GM18861 (cell line): ENCODE measurements around the gene PAK6.

Source experiments
- ATAC-seq: cut with Tn5 transposase; IDR thresholded peaks from one replicate; pipeline ENCODE4 v1.9.1; 2021; ENCODE audit not compliant: unreplicated experiment

Gene PAK6

DNA sequence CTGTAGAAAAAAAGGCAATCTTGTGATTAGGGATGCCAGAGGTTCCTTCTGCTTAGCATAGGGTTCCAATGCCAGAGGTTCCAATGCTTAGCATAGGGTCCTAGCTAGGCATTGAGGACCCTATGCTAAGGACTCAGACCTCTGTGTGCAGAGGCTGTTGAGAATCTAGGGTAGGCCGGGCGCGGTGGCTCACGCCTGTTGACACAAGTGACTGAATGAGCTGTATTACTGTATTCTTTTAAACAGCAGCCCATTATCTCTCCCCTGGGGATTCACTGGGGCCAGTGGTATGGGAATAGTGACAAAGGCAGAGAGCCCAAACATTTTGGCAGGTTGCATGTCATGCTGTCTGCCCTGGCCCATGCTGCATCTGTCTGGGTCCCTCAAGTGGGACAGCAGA lies 16.2 kb downstream of the PAK6 start:
- ATAC-seq = no peak

DNA sequence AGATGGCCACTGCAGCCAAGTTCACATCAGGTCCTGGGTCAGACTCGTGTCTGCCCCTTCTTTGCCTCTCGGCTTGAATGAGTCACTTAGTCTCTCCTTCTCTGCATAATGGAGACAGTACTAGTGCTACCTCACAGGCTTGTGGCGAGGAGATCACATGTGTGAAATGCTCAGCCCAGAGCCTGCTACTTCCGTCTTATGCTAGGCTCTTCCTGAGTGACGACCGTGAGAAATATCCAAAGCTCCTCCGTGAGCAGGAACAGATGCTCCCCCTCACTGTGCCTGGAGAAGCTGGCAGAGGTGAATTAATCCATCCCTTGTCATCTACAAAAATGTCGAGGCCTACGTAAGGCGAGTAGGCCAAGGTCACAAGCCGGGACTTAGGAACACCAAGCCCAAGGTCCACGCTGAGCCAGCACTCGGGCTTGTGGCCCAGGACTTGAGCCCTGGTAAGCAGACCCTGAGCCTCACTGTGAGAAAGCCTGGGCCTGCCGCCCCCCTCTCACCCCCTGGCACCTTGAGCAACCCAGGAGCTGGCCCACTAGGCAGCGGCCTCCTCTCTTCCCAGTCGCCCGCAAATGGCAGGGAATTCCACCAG lies 17.9 kb downstream of the PAK6 start:
- ATAC-seq = no peak

DNA sequence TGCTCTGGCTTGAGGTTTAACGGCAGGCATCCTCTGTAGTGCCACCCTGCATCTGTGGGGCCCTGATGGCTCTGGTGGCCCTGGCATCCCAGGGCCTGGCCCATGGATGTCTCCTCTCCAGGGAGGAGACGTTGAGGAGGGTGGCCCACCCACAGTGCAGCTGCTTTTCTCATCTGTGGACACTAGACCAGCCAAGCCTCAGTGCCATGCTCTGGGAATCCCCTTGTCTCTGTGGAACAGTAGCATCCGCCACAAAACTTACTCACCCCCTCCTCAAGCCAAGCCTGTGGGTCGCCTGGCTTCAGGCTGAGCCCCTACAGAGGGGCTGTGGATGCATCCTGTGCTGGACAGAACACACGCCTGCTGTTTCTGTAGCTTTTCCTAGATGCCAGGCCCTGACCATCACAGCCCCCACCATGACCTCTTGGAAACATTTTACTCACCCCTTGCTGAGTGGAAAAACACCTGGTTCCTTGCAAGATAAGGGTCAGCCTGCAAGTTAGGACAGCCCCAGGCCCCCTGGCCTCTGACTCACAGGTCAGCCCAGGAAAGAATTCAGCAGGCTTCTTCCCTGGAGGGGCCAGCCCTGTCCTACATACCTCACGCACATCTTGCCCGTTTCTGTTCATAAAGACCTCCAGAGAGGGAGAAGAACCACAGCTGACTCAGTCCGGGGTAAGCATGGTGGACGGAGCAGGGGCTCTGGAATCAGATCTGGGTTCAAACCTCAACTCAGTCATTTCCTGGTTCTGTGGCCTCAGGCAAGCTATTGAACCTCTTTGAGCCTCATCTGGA lies 19.0 kb downstream of the PAK6 start:
- ATAC-seq = no peak

DNA sequence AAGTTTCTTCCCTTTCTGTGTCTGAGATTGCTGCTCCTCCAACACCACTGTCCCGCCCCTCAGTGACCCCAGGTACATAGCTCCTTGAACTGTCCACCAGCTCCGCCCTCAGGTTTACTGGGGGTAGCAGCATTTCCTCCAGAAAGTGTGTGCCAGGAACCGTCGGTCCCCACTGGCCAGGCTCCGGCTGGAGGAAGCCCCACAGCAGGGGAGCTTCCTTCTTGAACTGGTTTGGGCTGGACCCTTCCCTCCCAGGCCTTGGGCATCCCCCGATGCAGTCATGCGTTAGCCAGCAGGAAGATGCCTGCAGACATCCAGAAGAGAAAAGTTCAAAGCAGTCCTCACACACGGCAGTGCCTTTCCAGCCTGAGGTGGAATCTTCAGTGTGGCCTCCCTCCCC lies 19.7 kb downstream of the PAK6 start:
- no peak for ATAC-seq

DNA sequence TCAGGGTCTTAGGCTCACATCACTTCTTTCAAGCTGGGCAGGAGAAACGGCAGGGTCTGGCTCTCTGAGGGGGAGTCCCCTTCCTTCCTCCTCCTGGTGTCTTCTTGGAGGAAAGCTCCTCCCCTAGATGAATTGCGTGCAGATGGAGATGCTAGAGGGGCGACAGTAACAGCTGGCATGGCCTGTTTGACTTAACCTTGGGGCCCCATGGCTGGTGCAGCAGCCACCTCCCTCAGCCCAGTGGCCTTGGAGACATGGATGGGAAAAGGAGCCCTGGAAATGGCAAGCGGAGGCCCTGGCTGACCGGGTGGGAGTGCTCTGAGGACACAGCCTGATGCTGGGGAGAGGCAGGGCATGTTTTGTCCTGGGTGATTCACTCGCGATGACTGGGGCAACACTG lies 20.2 kb downstream of the PAK6 start:
- ATAC-seq = no peak

DNA sequence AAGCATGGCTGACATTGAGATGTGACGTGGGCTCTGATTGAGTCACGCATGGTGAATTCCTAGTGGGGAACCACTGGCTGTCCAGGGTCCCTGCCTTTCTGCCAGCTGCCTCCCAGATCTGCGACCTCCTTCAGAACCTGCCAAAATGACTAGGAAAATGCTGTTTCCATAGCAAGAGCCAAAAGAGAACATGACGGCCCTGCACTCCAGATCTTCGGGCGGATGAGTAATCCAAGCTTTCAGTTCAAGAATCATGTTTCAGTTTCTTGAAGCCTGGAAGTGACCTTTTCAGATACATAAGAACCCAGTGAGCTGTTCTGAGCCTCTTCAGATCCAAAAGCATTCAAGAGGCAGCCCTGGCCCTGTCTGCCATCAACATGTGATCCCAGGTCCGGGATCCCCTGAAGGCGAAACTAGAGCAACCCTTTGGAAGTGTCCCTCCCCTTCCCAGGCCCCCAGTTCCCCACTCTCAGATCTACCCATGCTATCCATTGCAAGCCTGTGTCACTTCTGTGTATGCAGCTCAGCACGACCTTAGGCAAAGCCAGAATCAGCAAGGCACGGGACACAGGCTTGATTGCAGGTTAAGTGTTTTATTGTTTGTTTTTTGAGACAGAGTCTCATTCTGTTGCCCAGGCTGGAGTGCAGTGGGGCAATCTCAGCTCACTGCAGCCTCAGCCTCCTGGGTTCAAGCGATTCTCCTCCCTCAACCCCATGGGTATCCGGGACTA lies 24.3 kb downstream of the PAK6 start:
- no peak for ATAC-seq

DNA sequence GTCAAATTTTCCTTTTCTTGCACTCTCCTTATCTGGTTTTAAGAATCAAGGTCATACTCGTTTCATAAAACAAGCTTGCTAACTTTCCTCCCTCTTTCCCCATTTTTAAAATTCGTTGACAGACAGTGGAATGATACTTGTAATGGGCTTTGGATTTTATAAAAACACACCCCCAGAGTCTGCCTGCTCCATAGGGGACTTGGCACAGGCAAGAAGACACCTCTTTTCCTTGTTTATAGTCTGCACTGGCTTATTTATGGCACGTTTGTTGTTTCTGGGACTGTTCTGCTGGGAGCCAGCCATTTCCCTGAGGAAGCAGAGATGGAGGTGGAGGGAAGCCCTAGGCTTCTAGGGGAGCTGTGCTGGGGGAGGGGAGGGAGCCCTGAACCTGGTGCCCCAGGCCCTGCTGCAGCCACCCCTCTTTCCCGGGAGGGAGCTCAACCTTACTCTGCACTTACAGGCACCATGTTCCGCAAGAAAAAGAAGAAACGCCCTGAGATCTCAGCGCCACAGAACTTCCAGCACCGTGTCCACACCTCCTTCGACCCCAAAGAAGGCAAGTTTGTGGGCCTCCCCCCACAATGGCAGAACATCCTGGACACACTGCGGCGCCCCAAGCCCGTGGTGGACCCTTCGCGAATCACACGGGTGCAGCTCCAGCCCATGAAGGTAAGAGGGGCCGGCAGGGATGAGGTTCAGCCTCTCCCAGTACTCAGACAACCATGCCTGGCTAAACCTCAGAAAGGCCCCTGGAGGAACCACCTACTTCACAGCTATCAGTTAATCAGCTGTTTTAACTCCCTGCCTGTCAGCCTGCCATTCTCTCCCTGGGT lies 25.7 kb downstream of the PAK6 start:
- no peak for ATAC-seq

DNA sequence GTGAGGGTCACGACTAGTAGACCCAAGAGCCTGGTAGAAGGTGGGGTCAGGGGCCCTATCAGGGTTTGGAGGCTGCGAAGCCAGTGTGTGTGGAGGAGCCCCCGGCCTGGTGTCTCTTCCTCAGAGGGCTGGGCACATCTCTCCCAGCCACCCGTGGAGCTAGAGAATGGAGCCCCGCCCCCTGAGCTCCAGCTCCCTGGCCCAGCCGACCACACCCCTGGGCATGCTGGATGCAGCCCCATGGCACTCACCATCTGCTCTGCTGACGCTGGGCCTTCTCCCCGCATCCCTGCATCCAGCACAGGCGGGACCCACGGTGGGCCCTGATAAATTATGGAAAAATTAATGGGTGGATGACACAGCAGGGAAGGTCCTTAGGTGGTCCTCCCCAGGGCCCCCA lies 26.5 kb downstream of the PAK6 start:
- ATAC-seq = no peak

DNA sequence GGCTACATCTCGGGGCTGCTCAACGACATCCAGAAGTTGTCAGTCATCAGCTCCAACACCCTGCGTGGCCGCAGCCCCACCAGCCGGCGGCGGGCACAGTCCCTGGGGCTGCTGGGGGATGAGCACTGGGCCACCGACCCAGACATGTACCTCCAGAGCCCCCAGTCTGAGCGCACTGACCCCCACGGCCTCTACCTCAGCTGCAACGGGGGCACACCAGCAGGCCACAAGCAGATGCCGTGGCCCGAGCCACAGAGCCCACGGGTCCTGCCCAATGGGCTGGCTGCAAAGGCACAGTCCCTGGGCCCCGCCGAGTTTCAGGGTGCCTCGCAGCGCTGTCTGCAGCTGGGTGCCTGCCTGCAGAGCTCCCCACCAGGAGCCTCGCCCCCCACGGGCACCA lies 27.0 kb downstream of the PAK6 start:
- no peak for ATAC-seq

DNA sequence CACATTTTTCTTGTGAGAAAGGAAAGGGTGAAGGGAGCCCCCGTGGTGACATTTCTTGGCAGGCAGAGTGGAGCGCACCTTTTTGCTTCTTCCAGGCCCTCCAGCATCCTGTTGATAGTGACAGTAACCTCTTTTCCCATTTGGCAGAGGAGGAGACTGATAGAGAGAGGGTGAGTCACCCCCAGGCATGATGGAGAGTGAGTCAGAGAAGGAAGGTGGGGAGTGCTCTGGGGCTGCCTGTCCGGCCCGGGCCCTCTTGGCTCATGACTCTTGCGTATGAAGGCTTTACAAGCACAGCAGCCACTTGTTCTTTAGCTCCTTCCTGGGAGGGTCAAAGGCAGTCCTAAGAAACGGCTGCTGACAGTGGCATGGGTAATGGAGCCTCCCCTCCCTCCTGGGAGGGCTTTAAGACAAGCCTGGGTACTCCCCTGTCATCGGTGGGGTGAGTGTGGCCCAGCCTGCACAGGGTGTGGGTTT lies 28.0 kb downstream of the PAK6 start:
- ATAC-seq = no peak

DNA sequence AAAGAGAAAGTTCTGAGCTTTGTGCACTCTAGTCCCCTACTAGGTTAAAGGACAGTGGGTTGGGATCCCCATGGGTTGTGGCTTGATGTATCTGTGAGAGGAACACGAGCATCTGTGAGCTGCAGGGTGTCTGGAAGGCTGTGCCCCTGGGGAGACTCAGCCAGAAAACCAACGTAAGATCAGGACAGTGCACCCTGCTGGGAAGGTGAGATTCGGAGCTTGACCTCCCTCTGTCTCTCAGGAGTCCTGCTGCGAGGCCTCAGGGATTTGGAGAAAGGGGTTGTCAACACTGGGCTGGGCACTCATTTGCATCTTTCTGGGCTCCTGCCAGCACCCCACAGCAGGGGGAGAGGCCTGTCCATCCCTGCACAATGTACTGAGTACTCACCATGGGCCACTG lies 28.8 kb downstream of the PAK6 start:
- no peak for ATAC-seq

DNA sequence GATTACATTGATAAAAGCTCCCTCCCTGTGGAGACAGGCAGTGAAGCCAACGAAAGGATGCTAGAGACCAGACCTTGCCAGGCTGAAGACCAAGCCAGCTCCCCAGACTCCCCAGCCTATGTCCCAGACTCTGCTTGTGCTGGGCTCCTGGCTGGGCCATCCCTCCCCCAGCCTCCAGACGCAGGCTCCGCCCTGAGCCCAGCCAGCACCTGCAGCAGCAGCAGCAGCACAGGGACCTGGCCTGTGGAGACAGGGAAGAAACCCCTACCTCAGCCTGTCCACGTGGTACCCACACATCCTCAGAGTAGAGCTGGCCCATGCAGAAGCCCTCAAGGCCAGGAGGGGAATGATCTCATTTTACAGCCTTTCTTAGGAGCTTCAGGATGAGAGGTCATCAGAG lies 30.7 kb downstream of the PAK6 start:
- no peak for ATAC-seq

DNA sequence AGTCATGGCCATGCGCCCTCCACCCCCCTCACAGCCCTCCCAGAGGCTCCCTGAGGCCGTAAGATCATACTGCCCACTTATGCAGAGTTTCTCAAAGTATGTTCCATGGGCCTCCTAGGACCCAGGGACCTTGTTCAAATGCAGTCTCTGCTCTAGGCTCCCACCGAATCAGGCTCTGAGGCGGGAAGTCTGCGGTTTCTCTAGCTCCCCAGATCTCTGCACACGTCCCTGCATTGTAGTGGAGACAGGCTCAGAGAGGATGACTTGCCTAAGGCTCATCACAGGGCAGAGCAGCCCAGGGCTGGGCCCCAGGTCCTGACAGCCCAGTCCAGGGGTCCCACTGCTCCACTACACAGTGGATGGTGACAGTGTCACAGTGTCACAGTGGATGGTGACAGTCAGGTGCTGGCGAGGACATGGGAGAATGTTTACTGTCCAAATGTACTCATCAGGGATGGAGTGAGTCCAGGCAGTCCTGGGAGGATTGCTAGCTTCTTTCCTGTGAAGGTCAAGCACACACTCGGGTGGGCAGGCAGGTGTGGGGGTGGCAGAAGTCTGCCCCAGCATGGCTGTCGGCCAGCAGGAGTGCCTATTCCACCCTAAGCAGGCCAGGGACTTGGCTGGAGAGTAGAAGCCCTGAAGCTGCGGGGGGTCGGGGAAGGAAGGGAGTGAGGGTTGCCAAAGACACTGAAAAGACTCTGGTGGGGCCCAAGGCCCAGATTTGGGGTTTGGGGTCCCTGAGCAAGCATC lies 31.6 kb downstream of the PAK6 start:
- no peak for ATAC-seq

DNA sequence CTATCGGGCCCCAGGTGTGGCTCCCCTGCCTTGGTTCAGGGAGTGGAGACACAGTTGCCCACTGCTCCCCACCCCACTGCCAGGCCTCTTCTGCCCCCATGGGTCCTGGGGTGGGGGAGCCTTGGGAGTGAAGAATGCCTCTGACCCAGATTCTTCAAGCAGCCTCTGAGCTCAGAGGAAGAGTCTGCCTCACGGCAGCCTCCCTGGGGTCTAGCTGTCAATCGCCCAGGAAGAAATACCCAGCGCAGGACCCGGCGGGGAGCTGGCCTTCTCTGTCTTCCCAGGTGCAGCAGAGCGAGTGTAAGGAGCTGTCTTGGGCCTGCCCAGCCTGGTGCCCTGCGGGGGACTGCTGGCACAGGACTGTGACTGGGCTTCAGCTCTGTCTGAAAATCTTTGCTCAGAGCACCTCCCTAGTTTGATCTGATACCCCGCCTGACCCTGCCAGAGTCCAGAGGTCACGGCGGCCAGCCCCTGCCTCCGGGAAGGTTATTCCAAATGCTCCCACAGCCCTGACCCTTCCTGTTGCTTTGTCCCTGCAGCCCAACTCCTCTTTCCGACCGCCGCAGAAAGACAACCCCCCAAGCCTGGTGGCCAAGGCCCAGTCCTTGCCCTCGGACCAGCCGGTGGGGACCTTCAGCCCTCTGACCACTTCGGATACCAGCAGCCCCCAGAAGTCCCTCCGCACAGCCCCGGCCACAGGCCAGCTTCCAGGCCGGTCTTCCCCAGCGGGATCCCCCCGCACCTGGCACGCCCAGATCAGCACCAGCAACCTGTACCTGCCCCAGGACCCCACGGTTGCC lies 33.0 kb downstream of the PAK6 start:
- ATAC-seq = no peak

DNA sequence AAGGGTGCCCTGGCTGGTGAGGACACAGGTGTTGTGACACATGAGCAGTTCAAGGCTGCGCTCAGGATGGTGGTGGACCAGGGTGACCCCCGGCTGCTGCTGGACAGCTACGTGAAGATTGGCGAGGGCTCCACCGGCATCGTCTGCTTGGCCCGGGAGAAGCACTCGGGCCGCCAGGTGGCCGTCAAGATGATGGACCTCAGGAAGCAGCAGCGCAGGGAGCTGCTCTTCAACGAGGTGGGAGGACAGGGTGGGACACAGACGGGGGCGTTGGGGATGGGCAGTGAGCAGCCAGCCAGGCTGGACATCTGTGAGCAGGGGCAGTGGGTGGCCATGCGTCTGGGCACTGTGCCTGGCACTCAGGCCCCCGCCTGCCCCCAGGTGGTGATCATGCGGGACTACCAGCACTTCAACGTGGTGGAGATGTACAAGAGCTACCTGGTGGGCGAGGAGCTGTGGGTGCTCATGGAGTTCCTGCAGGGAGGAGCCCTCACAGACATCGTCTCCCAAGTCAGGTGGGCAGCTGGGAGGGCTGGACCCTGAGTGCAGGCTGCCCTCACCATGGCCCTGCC lies 33.7 kb downstream of the PAK6 start:
- no peak for ATAC-seq

DNA sequence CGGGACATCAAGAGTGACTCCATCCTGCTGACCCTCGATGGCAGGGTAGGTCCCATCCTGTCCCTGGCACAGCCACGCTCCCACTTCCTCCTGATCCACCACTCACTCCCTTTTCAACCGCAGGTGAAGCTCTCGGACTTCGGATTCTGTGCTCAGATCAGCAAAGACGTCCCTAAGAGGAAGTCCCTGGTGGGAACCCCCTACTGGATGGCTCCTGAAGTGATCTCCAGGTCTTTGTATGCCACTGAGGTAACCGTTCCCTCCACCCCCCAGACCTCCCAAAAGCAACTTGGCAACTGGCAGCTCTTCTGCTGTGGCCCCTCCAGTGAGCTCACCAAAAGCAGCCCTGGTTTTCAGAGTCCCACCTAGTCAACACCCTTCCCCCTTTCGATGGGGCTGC lies 34.6 kb downstream of the PAK6 start:
- no peak for ATAC-seq

DNA sequence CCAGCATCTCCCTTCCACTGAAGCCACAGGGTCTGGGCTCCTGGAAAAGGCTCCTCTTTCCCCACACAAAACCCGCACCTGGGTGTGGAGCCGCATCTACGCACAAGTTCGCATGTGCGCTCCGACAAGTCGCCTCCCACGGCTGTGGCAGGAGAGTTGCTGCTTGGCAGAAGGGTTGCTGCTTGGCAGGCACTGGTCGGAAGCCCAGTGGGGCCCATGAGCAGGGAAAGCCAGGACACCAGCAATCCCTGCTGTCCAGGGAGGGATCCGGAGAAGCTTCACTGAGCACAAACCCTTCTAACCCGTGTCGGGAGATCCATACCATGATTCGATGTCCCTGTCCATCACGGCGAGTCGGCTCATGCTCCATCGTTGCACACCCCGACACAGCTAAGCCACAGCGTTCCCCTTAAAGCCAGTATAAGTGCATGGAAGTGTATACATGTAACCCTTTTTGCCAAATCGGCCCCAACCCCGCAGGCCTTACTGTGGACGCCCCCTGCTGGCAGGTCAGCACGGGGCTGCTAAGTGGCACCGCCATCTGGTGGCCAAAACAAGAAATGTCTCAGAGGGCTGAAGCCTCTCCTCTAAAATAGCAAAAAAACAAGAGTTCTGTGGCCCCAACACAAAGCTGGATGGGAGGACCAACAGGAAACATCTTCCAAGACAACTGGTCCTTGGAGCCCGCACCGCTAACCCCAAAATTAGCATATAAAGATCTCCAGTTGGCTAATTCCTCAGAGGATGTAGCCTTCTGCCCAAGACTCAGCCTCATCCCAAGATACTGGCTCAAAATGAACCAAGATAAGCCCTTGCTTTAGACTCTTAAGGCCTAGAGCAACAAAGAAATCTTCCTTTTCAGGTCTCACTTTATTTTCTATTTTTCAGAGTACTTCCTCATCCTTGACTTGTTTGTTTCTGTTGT lies 35.7 kb downstream of the PAK6 start:
- no peak for ATAC-seq

DNA sequence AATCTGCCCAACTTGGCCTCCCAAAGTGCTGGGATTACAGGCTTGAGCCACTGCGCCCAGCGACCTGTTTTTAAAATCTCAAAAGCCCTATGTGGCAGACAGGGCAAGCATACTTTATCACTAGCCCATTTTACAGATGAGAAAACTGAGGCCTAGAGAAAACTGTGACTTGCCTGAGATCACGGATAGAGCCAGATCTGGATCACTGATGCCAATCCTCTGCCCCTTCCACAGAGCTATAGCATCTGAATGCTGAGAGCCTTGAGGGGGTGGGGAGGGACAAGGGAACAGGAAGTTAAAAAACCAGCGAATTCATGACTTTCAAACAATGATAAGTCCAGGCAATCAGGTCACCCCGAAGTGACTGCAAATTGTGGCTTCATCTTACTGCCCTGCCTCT lies 36.7 kb downstream of the PAK6 start:
- no peak for ATAC-seq
